ENCODE data around the gene MKI67.
"Not testable (repeated sequence)": the region's sequence is repeated elsewhere in the genome, so short reads cannot be mapped to it uniquely, and the experiment has no call there.

Gene MKI67

GRCh38 chr10:128143531-128143930 lies 17.3 kb upstream of the MKI67 start:
- H3K79me2 ChIP-seq, result no peaks in the 10 kb centered on the region
- H3K9ac ChIP-seq, result no peak overlapping the region
- TF ChIP-seq CTCF (IDR thresholded peaks at IDR 0.05), result no peak
- H3K27me3 ChIP-seq (ENCODE audit: control insufficient read depth, insufficient read depth, low read length), result no peaks in the 10 kb centered on the region
- no peaks in the 10 kb centered on the region for H3K36me3 ChIP-seq (ENCODE audit: control insufficient read depth, insufficient read depth, low read length)
- no peak overlapping the region for H3K4me3 ChIP-seq (ENCODE audit: low read depth, low read length)
- no peaks in the 10 kb centered on the region for H3K9me3 ChIP-seq (ENCODE audit: control insufficient read depth, low read length)
- no peak overlapping the region for H2AFZ ChIP-seq
- no peak overlapping the region for H3K27ac ChIP-seq
- no peak overlapping the region for H3K4me2 ChIP-seq (ENCODE audit: low read length)
- H3K4me1 ChIP-seq, result no peaks in the 10 kb centered on the region

GRCh38 chr10:128140425-128140824 lies 14.2 kb upstream of the MKI67 start:
- no peak overlapping the region for H3K4me2 ChIP-seq (ENCODE audit: low read length)
- no peak overlapping the region for H3K4me3 ChIP-seq (ENCODE audit: low read depth, low read length)
- no peak overlapping the region for H3K9ac ChIP-seq
- H3K27me3 ChIP-seq (ENCODE audit: control insufficient read depth, insufficient read depth, low read length), result no peaks in the 10 kb centered on the region
- no peaks in the 10 kb centered on the region for H3K36me3 ChIP-seq (ENCODE audit: control insufficient read depth, insufficient read depth, low read length)
- H2AFZ ChIP-seq, result no peak overlapping the region
- H3K27ac ChIP-seq, result no peak overlapping the region
- H3K79me2 ChIP-seq, result no peaks in the 10 kb centered on the region
- H3K4me1 ChIP-seq, result no peaks in the 10 kb centered on the region
- no peaks in the 10 kb centered on the region for H3K9me3 ChIP-seq (ENCODE audit: control insufficient read depth, low read length)
- TF ChIP-seq CTCF (IDR thresholded peaks at IDR 0.05), result no peak

DNA sequence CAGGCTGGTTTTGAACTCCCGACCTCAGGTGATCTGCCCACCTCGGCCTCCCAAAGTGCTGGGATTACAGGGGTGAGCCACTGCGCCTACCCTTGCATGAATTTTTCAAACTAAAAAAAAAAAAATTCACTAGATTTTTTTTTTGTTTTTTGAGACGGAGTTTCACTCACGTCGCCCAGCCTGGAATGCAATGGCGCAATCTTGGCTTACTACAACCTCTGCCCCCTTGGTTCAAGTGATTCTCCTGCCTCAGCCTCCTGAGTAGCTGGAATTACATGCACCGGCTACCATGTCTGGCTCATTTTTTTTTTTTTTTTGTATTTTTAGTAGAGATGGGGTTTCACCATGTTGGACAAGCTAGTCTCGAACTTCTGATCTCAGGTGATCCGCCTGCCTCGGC lies 12.2 kb upstream of the MKI67 start:
- not testable (repeated sequence) for H3K4me3 ChIP-seq (ENCODE audit: low read depth, low read length); H3K36me3 ChIP-seq (ENCODE audit: control insufficient read depth, insufficient read depth, low read length); H3K27ac ChIP-seq; H3K9ac ChIP-seq; H3K4me2 ChIP-seq (ENCODE audit: low read length); H3K4me1 ChIP-seq; H3K27me3 ChIP-seq (ENCODE audit: control insufficient read depth, insufficient read depth, low read length); H3K9me3 ChIP-seq (ENCODE audit: control insufficient read depth, low read length); H2AFZ ChIP-seq; H3K79me2 ChIP-seq

- Histone ChIP-seq H2AFZ (no peak overlapping the region), H3K36me3 (ENCODE audit: control insufficient read depth, insufficient read depth, low read length) (no peaks in the 10 kb centered on the region), H3K9ac (no peak overlapping the region), H3K27ac (no peak overlapping the region), H3K79me2 (no peaks in the 10 kb centered on the region), H3K9me3 (ENCODE audit: control insufficient read depth, low read length) (no peaks in the 10 kb centered on the region), H3K4me3 (ENCODE audit: low read depth, low read length) (no peak overlapping the region), H3K4me2 (ENCODE audit: low read length) (no peak overlapping the region), H3K27me3 (ENCODE audit: control insufficient read depth, insufficient read depth, low read length) (no peaks in the 10 kb centered on the region), H3K4me1 (no peaks in the 10 kb centered on the region)
- no peak for TF ChIP-seq CTCF (IDR thresholded peaks at IDR 0.05)
These were observed 11.7 kb upstream of the MKI67 start for GRCh38 chr10:128137877-128138276.

DNA sequence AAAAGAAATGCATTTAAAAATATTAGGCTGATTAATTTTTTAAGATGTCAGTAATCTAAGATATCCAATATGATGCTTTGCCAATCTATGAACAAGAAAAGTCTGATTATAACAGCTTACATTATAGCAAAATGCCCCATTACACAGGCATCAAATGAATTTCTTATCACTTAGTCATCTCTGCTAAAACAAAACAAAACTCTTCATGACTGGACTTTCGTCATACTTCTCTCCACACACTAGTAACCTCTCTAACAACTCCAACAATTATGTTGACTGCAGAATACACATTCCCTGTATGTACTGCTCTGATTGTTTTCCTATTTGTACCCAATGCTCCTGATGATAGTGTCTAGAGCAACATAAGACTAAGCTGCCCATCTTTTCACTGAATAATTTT lies 3.8 kb upstream of the MKI67 start:
- no peak overlapping the region for H3K9ac ChIP-seq
- no peak overlapping the region for H2AFZ ChIP-seq
- no peak for TF ChIP-seq CTCF (IDR thresholded peaks at IDR 0.05)
- H3K4me1 ChIP-seq, result no peaks in the 10 kb centered on the region
- no peak overlapping the region for H3K4me3 ChIP-seq (ENCODE audit: low read depth, low read length)
- H3K27ac ChIP-seq, result no peak overlapping the region
- no peaks in the 10 kb centered on the region for H3K36me3 ChIP-seq (ENCODE audit: control insufficient read depth, insufficient read depth, low read length)
- no peaks in the 10 kb centered on the region for H3K27me3 ChIP-seq (ENCODE audit: control insufficient read depth, insufficient read depth, low read length)
- no peaks in the 10 kb centered on the region for H3K79me2 ChIP-seq
- no peak overlapping the region for H3K4me2 ChIP-seq (ENCODE audit: low read length)
- no peaks in the 10 kb centered on the region for H3K9me3 ChIP-seq (ENCODE audit: control insufficient read depth, low read length)
